HG03103 (cell line): Measurements from ENCODE around the gene SCAF11.

Source experiments
- ATAC-seq: cut with Tn5 transposase; IDR thresholded peaks from one replicate; pipeline ENCODE4 v1.9.1; 2021; ENCODE audit warnings: low read depth; ENCODE audit not compliant: unreplicated experiment

Gene SCAF11

DNA sequence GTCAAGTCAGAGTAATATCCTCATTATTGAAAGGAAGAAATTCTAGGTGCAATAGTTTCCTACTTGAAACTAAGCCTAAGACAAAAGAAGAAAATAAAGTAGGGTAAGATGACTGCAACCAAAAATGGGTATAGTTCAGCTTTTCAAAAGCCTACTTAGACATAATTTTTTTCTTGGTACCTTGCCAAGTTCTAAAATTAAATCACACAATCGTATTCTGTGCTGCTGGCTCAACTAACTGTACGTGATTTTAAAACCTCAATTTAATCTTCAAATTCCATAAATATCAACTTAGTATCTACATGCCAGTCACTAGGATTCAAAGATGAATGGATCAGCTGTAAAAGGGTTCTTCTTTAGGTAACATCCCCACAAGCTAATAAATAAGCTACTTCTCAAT lies 56.9 kb downstream of the SCAF11 start:
- ATAC-seq = no peak

DNA sequence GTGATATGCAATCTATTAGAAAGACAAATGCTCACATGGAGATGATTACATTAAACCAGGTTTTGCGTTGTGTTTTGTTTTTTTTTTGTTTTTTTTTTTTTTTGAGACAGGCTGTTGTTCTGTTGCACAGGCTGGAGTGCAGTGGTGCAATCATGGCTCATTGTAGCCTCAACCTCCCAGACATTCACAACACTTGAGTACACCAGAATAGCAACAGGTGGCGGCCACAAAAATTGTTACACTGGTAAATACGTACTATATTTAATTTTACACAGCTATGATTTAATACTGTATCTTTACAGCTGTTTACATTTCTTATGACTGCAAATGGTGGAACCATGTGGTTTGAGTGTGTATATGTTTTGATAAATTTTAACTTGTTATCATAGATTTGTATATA lies 60.0 kb downstream of the SCAF11 start:
- ATAC-seq = no peak

DNA sequence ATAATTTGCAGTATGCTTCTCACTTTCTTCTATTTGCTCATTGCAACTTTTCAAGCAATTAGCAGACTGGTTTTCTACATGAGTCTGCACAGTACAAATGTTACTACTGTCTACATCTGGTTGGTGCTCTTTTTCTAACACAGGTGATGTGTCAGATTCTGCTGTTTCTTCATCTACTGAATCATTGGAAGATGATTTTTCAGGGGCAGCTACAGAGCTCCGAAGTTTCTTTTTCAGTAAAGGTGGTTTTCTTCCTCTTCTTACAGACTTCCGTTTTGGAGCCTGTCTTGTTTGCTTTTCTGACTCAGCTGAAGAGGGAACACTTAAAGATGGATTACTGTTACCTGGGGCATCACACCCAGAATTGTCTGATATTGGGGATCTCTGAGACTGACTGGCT lies 62.1 kb downstream of the SCAF11 start:
- ATAC-seq = no peak

DNA sequence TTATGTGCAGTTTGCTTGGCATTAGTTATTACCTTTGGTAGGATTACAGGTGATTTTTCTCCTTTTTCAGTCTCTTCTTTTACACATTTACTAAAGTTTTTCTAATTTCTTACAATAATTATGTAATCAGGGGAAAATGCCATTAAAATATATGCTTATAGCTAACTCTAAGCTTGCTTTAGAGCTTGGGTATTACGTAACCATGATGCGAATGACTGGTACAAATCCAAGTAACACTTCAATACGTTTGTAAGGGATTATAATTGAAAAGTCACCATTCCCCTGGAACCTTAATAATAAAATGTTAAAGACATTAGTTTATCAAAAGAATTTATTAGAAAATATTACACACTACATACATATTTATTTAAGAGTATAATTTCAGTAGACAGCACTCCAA lies 71.6 kb downstream of the SCAF11 start:
- ATAC-seq = no peak

DNA sequence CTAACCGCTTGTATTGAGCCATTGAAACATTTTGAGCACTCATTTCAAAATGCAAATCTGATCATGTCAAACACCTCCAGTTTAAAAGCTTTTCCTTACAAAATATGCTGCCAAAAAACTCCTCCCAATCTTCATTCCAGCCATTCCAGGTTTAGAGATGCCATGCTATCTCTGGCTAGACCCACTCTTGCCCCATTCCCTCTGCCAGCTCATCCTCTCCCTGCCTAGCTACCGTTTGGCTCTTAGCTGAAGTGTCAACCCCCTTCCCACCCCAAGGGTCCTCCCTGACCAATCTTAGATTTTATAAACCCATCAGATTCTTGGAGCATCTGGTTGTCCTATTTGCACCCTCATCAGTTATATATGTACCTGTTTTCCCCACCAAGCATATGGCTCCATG lies 75.0 kb downstream of the SCAF11 start:
- no peak for ATAC-seq

DNA sequence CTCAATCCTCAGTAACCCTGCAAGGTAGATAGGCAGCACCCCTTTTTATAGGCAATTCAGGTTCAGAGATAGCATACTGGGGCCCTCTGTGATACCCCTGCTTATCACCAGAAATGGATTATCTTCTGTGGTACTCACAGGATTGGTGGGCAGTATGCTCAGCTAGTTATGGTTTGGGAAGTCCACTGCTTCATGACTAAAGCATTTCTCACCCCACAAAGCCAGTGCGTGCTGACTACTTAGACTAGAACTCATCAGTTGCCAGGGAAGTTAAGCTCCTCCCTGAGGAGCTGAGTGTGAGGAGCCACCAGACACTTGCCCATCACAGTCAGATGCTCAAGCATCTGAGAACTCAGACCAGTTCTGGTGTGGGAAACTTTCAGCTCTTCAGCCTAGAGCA lies 76.3 kb downstream of the SCAF11 start:
- ATAC-seq = no peak

DNA sequence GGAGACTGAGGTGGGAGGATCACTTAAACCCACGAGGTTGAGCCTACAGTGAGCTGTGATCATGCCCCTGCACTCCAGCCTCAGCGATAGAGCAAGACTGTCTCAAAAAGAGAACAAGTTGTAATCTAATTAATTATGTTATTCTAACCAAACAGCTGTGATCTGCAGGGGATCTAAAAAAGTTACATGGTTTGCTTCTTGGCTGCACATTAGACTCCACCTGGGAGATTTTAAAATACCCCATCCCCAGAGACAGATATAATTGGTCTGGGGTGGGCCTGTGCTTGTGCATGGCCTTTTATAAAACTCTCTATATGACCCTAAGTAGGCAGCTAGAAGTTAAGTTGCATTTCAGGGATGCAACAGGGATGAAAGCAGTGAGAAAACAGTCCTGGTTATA lies 76.7 kb downstream of the SCAF11 start:
- no peak for ATAC-seq

DNA sequence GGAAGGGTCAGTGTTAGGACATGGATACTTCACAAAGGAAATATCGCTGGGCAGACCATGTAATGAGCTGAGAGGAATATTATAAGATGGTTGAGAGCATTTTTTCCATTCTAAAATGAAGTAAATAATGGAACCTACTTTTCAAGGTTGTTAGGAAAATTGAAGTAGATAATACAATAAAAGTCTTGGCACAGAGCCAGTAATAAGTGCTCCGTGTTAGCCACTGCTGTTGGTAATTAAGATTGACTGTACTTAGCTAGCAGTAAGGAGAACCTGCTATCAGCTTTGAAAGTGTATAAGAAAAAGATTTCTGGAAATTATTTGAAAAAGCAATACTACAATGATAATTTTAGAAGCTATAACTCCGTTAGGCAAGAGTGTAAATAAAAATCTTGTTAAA lies 77.6 kb downstream of the SCAF11 start:
- no peak for ATAC-seq

DNA sequence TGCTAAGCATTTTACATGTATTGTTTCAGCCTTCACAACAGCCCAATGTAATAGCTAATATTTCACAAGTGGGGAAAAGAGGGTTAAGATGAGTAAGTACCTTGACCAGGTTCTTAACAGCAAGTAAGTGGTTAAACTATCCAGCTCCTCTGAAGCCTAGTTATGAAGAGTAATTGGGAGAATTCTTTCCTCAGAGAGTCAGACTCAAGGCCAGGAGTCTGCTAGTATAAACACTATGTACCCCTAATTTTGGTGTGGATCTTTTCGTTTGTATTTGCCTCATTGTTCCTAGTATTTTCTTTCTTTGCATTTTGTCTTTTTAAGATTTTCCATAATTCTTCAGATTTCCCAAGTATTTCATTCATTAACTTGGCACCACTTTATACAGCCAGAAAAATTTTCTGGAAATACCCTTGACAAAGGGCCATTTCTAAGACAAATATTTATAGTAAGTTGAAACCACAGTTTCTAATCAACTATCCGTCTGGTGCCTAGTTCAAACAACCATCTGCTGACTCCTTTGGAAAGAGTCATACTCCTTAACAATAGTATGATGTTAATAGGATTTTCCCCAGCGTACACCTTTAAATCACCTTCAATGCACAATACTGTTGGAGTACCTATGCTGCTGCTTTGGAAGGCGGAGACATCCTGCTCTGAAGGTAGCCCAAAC lies 81.2 kb downstream of the SCAF11 start:
- no peak for ATAC-seq

DNA sequence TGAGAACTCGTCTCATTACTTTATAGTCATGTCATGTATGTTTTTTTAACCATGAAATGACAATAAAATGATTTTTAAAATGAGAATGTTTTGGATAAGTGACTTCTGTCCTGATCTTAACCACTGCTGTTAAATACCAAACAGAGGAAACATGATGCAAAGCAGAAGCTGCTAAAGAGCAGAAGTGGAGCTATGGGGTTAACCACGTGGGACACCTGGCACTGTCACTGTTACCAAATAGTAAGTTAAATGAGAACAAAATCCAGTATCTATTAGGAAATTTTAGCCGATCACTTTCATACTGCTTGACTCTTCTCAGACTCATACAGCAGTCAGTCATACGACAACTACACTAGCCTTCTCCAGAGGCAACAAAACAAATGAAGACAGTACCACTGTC lies 82.4 kb downstream of the SCAF11 start:
- peak; percentile 75 for ATAC-seq

DNA sequence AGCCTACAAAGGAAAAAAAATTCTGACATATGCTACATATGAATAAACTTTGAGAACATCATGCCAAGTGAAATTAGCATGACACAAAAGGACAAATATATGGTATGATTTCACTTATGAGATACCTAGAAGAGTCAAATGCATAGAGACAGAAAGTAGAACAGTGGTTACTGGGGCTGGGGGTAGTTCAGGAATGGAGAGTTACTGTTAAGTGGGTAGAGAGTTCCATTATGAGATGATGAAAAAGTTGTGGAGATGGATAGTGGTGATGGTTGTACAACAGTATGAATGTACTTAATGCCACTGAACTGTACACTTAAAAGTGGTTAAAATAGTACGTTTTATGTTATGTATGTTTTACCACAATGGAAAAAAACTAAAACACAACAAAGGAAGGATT lies 92.3 kb downstream of the SCAF11 start:
- no peak for ATAC-seq

DNA sequence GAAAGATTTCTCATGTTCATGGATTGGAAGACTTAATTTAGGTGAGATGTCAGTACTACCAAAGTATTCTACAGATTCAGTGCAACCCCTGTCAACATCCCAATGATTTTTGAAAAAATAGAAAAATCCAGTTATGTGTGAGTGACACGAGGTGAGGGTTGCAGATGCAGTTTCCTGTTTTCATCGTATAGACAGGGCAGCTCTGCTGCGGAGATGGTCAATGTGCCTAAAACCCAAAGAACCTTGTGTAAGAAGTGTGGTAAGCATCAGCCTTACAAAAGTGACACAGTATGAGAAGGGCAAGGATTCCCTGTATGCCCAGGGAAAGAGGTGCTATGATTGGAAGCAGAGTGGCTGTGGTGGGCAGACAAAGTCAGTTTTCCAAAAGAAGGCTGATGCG lies 94.4 kb downstream of the SCAF11 start:
- ATAC-seq = no peak

DNA sequence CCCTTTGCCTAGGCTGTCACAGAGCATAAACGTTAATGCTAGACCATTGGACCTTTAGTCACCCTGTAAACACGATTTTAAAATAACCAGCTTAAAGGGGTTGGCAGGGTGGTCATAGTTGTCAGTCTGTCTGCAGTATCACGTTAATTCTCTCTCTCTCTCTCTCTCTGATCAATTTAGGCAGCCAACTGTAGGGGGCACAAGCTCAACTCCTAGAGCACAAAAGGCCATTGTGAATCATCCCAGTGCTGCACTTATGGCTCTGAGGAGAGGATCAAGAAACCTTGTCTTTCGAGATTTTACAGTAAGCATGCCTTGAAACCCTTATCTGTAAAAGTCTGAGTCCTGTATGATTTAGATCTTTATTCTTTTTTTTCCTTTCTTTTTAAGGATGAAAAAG lies 97.1 kb downstream of the SCAF11 start:
- no peak for ATAC-seq

DNA sequence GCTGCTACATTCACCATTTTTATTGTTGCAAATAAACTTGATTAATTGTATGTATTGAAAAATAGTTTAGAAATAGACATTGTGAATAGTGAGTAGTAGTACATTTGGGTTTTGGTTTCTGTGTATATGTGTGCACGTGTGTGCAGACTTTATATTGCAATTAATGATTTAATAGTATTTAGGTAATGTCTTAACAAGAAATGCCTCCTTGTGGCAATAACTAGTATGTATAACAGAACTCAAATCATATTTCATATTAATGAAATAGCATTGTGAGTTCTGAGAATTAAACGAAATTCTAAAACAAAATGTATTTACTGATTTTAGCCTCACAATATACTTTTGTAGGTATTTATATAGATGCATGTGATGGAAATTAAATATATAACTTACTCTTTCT lies 100.1 kb downstream of the SCAF11 start:
- ATAC-seq = no peak

DNA sequence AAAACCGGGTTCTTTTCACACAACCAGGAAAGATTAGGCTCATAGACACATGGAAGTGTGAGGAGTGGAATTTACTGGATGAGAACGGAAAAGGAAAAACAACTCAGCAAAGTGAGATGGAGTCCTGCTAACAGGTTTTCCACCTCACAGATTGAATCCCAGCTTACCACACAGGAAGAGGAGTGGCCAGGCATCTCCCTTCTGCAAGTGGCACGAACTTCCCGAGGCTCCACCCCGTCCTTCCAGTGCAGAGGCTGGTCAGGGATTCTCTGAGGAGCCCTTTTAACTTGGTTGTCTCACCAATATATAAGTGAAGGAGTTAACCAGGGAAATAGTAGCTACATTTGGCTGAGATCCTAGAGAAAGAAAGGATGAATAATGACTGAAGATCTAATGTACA lies 102.8 kb downstream of the SCAF11 start:
- no peak for ATAC-seq

DNA sequence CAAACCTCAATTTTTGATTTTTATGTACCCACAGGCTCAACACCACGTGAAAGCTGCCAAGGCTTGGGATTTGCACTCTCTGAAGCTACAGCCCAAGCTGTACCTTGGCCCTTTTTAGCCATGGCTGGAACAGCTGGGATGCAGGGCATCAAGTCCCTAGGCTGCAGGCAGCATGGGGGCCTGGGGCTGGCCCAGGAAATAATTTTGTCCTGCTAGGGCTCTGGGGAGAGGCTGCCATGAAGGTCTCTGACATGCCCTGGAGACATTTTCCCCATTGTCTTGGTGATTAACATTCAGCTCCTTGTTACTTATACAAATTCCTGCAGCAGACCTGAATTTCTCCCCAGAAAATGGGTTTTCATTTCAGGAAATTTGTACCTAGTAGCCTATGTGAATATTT lies 103.7 kb downstream of the SCAF11 start:
- no peak for ATAC-seq

DNA sequence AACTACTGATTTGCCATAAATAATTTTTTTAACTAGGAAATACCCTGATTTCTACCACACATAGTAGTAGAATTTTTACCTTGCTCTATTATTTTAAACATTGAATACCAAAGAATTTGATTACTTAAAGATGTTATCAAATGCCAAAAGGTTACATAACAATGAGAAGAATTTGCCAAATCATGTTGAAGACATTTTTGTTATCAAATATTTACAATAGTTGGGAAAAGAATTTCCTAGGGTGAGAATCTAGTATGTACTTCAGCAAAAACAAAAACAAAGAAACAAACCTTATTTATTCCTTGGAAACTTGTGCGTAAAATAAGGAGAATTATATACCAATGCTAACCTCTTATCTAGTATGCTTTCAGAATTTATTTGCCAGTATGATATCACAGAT lies 107.2 kb downstream of the SCAF11 start:
- ATAC-seq = no peak

DNA sequence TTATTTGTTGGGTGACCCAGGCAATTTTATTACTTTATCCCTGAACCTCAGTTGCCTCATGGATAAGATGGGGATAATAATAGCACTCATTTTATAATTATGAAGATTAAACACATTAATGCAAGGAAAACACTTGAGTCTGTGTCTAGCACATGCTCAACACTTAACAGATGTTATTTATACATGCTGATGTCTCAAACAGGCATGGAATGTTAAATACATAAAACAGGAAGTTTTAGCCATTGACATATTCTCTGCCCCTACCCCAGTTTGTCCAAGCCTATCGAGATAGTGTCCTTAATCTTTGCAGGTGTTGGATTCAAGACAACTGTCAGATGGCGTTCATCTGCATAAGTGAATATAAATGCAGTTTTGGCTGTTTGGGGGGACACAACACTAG lies 109.8 kb downstream of the SCAF11 start:
- no peak for ATAC-seq

DNA sequence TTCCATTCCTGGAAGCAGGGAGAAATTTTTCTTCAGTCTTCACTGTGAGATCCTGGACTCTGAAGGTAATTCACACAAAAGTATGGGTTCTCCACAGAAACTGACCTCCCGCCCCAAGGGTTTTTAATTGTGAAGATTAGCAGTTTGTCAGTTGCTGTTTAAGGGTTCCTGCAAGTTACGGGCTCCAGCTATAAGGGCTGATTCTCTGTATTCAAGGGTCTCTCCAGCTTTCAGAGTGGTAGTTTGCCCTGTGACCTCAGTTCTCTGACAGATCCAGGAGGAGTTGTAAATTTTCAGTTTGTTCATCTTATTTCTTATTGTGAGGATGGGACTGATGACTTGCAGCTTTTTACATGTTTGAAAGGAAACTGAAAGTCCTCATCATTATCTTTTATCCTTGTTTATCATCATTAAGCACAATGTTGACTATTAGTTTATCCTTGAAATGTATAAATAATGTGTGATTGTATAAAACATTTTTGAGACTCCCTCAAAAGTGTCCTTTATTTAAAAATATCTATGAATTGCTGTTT lies 110.9 kb downstream of the SCAF11 start:
- no peak for ATAC-seq

DNA sequence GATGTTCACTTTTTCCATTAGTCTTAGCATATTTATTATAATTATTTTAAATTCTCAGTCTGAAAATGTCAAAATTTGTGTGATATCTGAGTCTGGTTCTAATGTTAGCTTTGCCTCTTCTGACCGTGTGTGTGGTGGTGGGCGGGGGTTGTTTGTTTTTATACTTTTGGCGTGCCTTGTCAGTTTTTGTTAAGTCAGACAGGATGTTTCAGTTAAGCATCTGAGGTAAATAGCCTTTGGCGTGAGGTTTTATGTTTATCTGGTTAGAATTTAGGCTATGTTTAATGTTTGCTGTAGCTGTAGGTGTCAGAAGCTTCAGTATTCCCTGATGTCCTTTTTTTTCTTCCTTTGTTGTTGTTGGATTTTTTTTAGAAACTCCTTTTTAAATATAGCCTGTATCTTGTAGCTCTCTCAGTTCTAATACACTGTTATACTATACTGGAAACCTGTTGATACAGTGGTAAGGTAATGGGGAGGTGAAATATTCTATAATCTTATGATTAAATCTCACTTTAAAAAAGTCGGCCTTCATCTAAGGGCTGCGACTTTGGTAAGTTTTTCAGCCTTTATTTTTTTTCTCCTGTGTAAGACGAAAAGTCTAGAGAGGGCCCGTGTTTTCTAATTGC lies 111.6 kb downstream of the SCAF11 start:
- no peak for ATAC-seq

DNA sequence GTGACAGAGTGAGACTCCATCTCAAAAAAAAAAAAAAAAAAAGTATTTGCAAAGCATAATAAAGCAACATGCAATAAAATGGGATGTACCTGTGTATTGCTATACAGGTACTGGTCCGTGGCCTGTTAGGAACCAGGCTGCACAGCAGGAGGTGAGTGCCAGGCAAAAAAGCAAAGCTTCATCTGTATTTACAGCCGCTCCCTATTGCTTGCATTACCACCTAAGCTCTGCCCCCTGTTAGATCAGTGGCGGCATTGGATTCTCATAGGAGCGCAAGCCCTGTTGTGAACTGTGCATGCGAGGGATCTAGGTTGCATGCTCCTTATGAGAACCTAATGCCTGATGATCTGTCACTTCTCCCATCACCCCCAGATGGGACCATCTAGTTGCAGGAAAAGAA lies 113.3 kb downstream of the SCAF11 start:
- no peak for ATAC-seq

DNA sequence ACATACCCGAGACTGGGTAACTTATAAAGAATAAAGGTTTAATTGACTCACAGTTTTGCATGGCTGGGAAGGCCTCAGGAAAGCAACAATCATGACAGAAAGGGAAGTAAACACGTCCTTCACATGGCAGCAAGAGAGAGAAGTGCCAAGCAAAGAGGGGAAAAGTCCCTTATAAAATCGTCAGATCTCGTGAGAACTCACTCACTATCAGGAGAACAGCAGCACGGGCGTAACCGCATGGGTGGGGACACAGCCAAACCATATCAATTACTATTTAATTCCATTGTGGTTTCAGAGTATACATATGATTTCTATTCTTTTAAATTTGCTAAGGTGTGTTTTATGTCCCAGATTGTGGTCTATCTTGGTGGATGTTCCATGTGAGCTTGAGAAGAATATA lies 117.9 kb downstream of the SCAF11 start:
- no peak for ATAC-seq
